Measurements from ENCODE around the gene ITPRIPL2. TPM values are rescaled to one million over a fixed set of nuclear protein-coding genes. Genes with fewer than 3 reads are reported as not detected.
A peak's percentile ranks its signal among the peaks of the same experiment; 100 is the strongest.

ITPRIPL2 gene
- total and polyA plus RNA-seq, 2 of the 13 experiments (the other 11 are each of a cell fraction or from before 2014, with no cell fraction given) = 5.9 to 12.6 TPM

GRCh38 chr16:19151310-19151709, 37.5 kb downstream of the ITPRIPL2 start (continued):
- TF ChIP-seq SOX6 (IDR thresholded peaks at IDR 0.05) (no peak), SOX6 (CRISPR knock-in tag; IDR thresholded peaks at IDR 0.05) (no peak), ZSCAN20 (CRISPR knock-in tag; IDR thresholded peaks at IDR 0.05; ENCODE audit: borderline replicate concordance) (no peak)

- Histone ChIP-seq H3K4me2 (ENCODE audit: low read depth, low read length) (no peak overlapping the region), H3K79me2 (ENCODE audit: insufficient read depth, low read length) (no peaks in the 10 kb centered on the region), H3K4me1 (ENCODE audit: insufficient read depth, low read length) (no peaks in the 10 kb centered on the region), H3K9ac (ENCODE audit: insufficient read depth, low read depth, low read length) (no peak overlapping the region), H3K27ac (ENCODE audit: extremely low read length, insufficient read depth, low read length) (no peak overlapping the region), H4K20me1 (ENCODE audit: insufficient read depth, low read length) (no peaks in the 10 kb centered on the region), H2AFZ (ENCODE audit: low read length) (no peak overlapping the region), H3K4me3 (replicated peaks in 1 of 3; ENCODE audit: insufficient read depth in 1 of 3, low read depth in 2 of 3, low read length in 3 of 3) (no peak overlapping the region), H3K9me3 (ENCODE audit: low read length) (no peaks in the 10 kb centered on the region), H3K36me3 (replicated peaks in 1 of 2; ENCODE audit: control insufficient read depth in 1 of 2, insufficient read depth in 2 of 2, low read length in 2 of 2) (no peaks in the 10 kb centered on the region), H3K27me3 (ENCODE audit: control insufficient read depth in 1 of 2, insufficient read depth in 2 of 2, low read length in 2 of 2) (peaks cover 2 to 7% of the 10 kb centered on the region in 2 experiments; a peak in 2 of 5 replicates)
- WGBS (ENCODE audit: low lambda C conversion rate) = 6% methylated on average over 1 of the region's 1 CpG
- BruUV-seq (replicated peaks) = no TSS peak
- intact Hi-C loops (cut with micrococcal nuclease; ENCODE audit: unreplicated experiment) = no loop called here
- ATAC-seq (no peak), DNase-seq (ENCODE audit: low spot score) (no peak), FAIRE-seq (no peak)
- no peak for TF ChIP-seq TBP (CRISPR knock-in tag; IDR thresholded peaks at IDR 0.05)
- TF ChIP-seq THAP11 (CRISPR knock-in tag; IDR thresholded peaks at IDR 0.05) = no peak
- TF ChIP-seq ZMYM3 (CRISPR knock-in tag; IDR thresholded peaks at IDR 0.05) = no peak
- no peak for TF ChIP-seq MLX (CRISPR knock-in tag; IDR thresholded peaks at IDR 0.05)
- TF ChIP-seq ZNF770 (CRISPR knock-in tag; IDR thresholded peaks at IDR 0.05) = peak; percentile 55; the same call in 1 of the 2 replicates
- no peak for TF ChIP-seq MAF1 (CRISPR knock-in tag; IDR thresholded peaks at IDR 0.05; ENCODE audit: borderline replicate concordance)
- TF ChIP-seq TFDP1 (CRISPR knock-in tag; IDR thresholded peaks at IDR 0.05; ENCODE audit: borderline replicate concordance) = no peak
- no peak for TF ChIP-seq CHCHD3 (CRISPR knock-in tag; IDR thresholded peaks at IDR 0.05)
- no peak for TF ChIP-seq ERF (CRISPR knock-in tag; IDR thresholded peaks at IDR 0.05)
- TF ChIP-seq PLSCR1 (CRISPR knock-in tag; IDR thresholded peaks at IDR 0.05; ENCODE audit: borderline replicate concordance) = no peak
- peak; percentile 54; the same call in 1 of the 2 replicates for TF ChIP-seq CEBPB (IDR thresholded peaks at IDR 0.05; ENCODE audit: borderline replicate concordance, low read depth, low read length)
- in situ Hi-C loops (cut with HindIII; ENCODE audit: extremely low pct_ligation_motif_present, low pct_unique_long_range_greater_than_20kb) = no loop called here
- ChIA-PET CTCF (ENCODE audit: low intra/inter-chr PET ratio, low total read pairs) (no interaction called here), POLR2A (no interaction called here)
Observed at GRCh38 chr16:19152042-19152441, 38.3 kb downstream of the ITPRIPL2 start.

Measured in HepG2 (cell line).